Mucosa of gallbladder (tissue), 1 donor: Measurements from ENCODE around the gene AHNAK. TPM values are rescaled to one million over a fixed set of nuclear protein-coding genes. Genes with fewer than 3 reads are reported as not detected.
A peak's percentile ranks its signal among the peaks of the same experiment; 100 is the strongest.
"Not testable (repeated sequence)": the region's sequence is repeated elsewhere in the genome, so short reads cannot be mapped to it uniquely, and the experiment has no call there.

Experiments
- DNase-seq: peaks from one replicate; pipeline ENCODE4 v3.0.0-alpha.2; 2020; ENCODE audit warnings: low spot score
- total RNA-seq: library from RNA; stranded (reverse); gene quantifications from one replicate; pipeline ENCODE4 v1.2.1, GENCODE V29; 2021
- donor health status: DM: no; HTN: no; CAD: no.

Gene AHNAK
- total RNA-seq, 1 donor from 2014 or later, result 549 TPM

GRCh38 chr11:62573592-62574362 is 27.2 kb upstream of the AHNAK start, which contains the start of gene EEF1G:
TSS of gene EEF1G (minus strand) at chr11:62573891. CDS start at chr11:62573842, 49 bp downstream.
- peak; percentile 100 for DNase-seq

- DNase-seq, result no peak
Observed at GRCh38 chr11:62573006-62573591, 26.5 kb upstream of the AHNAK start.

GRCh38 chr11:62572431-62572830 is 25.8 kb upstream of the AHNAK start:
- no peak for DNase-seq

- DNase-seq, result not testable (repeated sequence)
Observed at GRCh38 chr11:62571493-62571892, 24.9 kb upstream of the AHNAK start.

- not testable (repeated sequence) for DNase-seq
Observed at GRCh38 chr11:62570903-62571302, 24.3 kb upstream of the AHNAK start.

- no peak for DNase-seq
Observed at GRCh38 chr11:62569611-62570010, 23.0 kb upstream of the AHNAK start.

- no peak for DNase-seq
Observed at GRCh38 chr11:62567018-62567633, 20.5 kb upstream of the AHNAK start.

GRCh38 chr11:62566247-62566646 is 19.6 kb upstream of the AHNAK start:
- no peak for DNase-seq

GRCh38 chr11:62565100-62565802 is 18.6 kb upstream of the AHNAK start:
- no peak for DNase-seq

- not testable (repeated sequence) for DNase-seq
Observed at GRCh38 chr11:62561677-62562230, 15.1 kb upstream of the AHNAK start.

GRCh38 chr11:62560566-62561103 is 14.0 kb upstream of the AHNAK start:
- DNase-seq, result peak; percentile 93

- not testable (repeated sequence) for DNase-seq
Observed at GRCh38 chr11:62559626-62560025, 13.0 kb upstream of the AHNAK start.

- DNase-seq, result no peak
Observed at GRCh38 chr11:62559204-62559603, 12.6 kb upstream of the AHNAK start.

GRCh38 chr11:62558669-62559068 is 12.1 kb upstream of the AHNAK start:
- DNase-seq, result no peak

GRCh38 chr11:62556875-62557631 is 10.4 kb upstream of the AHNAK start:
- no peak for DNase-seq

GRCh38 chr11:62556108-62556874 is 9.7 kb upstream of the AHNAK start:
- DNase-seq, result peak; percentile 86

- no peak for DNase-seq
Observed at GRCh38 chr11:62555464-62556107, 9.0 kb upstream of the AHNAK start.

- peak; percentile 51 for DNase-seq
Observed at GRCh38 chr11:62554387-62555167, 8.0 kb upstream of the AHNAK start.
